GM21825 (cell line): ENCODE results near the gene TMEM170B.

Source experiments
- ATAC-seq: cut with Tn5 transposase; IDR thresholded peaks from one replicate; pipeline ENCODE4 v1.9.1; 2021; ENCODE audit warnings: mild to moderate bottlenecking, moderate library complexity; ENCODE audit not compliant: unreplicated experiment

Gene TMEM170B

DNA sequence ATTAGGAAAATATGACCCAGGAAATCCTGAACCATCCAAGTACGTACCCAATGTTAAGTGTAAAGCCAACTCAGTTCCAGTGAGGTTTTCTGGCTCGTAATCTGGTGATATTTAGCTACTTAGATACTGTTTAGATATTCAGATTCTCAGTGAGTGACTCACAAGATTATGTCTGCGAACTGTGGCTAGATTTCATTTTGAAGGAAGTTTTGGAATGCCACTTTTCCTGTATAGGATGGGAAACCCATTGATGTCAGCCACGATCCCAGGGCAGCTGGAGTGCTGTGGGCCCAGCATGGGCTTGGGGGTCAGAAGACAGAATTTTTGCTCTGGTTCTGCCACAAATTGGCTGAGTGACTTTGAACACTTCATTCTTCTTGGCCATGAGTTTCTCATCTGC is 76.3 kb downstream of the TMEM170B start:
- no peak for ATAC-seq

DNA sequence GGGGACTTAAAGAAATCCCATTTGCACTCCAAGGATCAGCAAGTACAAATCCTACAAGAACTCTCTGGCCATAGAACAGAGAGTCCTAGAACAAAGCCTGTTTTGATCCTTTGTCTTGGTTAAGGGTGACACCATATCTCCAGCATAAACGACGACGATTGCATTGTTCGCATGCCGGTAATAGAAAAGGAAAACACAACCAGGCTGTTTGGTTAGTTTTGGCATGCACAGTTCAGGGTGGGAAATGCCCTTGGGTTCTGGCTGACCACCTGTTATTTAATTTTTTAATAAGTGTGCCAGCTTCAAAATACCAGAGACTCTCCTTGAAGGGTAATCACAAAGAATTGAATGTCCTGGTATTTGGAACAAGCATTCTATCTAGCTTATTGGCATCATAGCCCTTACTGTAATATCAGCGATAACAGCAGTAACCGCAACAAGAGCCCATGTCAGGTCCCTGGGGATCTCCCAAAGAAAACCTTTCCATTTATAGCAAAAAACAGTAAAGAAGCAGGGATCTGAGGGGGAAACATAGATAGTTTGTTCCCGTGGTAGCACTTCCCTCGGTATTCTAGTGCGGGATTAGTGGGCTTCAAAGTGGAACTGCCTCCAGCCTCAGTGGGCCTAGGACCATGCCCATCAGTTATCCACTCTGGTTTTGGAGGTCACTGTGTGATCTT is 77.1 kb downstream of the TMEM170B start:
- ATAC-seq, result no peak

- ATAC-seq, result no peak
Measured at GRCh38 chr6:11615214-11615602, 77.7 kb downstream of the TMEM170B start.

DNA sequence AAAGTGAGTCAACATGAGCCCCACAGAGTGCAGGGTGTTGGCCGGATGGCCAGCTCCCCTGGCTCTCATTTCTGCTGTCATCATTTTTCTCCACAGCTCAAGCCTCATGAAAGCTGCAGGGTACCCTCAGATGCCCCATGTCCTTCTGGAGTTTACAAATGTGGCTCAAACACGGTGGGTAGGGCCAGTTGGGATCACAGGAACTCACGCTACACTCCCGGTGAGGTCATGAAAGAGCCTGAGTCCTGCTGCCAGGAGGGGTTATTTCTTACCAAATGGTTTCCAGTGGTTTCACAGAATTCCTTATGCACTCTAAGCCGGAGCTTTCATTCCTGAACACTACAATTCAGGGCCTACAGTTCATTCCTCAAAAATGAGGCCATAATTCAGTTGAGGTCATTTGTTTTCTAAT is 78.7 kb downstream of the TMEM170B start:
- no peak for ATAC-seq

DNA sequence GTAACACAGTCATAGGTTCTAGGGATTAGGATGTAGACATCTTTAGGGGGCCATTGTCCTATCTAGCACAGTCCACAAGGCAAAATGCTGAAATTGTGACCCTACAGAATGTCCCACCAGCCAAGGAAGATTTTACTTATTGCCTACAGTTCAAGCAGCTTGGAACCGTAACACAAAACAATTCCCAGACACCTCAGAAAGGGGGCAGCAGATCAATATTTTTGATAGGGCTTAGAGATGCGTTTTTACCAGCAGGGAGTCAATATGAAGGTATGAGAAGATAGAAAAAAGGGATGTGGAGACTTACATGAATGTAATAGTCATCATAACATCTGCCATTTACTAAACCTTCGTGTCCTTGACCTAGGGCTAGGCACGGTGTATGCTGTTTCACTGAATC is 81.0 kb downstream of the TMEM170B start:
- ATAC-seq, result no peak

- ATAC-seq, result no peak
Measured at GRCh38 chr6:11621119-11621518, 83.6 kb downstream of the TMEM170B start.

DNA sequence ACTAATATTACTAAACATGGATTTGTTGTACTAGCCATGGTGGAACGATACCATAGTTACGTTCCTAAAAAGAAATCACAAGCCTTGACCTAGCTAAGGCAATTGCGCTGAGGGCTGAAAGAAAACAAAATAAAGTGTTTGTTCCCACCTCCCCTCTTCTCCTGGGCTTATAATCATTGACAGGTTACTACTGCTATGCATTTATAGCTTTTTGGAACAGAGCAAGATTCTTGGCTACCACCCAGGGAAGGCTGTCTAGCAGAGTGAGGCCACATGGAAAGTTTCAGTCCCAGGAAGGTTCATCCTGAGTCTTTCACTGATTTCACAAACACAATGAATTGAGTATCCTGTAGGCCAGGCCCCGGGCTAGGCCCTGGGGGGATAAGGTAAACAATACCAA is 84.6 kb downstream of the TMEM170B start:
- no peak for ATAC-seq

DNA sequence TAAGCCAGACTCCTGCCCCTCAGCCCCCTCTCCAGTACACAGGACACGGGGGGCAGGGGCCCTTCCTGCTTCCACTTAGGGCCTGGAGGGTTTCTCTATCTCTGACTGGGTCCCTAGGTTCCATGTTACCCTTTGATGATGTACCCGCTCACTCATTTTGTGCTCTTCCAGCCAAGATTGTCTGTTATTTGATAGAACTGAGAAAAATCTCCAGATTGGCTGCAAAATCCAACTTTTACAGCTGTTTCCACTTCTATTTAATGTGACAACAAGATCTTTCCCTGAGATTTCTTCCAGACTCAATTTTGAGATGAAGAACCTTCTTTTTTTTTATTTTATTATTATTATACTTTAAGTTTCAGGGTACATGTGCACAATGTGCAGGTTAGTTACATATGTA is 85.7 kb downstream of the TMEM170B start:
- ATAC-seq, result no peak

- no peak for ATAC-seq
Measured at GRCh38 chr6:11625302-11625701, 87.8 kb downstream of the TMEM170B start.

GRCh38 chr6:11626356-11626755 is 88.8 kb downstream of the TMEM170B start:
- ATAC-seq, result no peak

DNA sequence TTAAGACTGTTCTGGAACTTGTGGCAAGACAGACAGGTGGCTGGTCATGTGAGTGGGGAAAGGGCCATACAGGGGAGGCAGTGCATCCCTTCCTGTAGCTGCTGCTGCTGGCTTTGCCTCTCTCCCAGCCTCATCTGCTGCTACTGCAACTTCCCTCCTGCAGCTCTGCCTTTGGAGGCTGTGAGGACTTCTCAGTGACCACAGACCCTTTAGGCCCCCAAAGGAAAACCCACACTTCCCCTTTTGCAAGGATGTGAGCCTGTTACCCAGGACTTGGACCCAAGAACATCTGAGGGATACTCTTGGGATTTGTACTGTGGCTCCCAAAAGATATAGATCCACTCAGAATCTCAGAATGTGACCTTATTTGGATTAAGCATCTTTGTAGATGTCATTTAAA is 91.0 kb downstream of the TMEM170B start:
- ATAC-seq, result no peak

GRCh38 chr6:11631008-11631407 is 93.5 kb downstream of the TMEM170B start:
- no peak for ATAC-seq

DNA sequence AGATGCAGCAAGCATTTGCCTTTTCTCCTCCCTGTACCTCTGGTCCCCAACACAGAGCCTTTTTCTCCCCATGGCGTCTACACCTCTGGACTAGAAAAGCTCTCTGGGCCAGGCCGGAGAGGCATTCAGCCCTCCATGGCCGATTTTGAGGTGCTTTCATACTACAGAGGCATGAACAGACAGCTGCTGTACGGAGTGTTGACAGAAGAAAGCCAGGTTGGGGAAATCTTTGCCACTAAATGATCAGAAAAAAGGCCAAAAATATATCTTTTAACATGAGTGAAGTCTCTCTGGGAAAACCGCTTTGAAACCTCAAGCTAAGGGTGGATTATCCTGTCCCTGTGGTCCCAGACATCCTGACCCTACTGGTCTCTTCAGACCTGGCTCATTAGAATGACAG is 94.0 kb downstream of the TMEM170B start:
- ATAC-seq, result no peak

- ATAC-seq, result no peak
Measured at GRCh38 chr6:11632231-11632630, 94.7 kb downstream of the TMEM170B start.

DNA sequence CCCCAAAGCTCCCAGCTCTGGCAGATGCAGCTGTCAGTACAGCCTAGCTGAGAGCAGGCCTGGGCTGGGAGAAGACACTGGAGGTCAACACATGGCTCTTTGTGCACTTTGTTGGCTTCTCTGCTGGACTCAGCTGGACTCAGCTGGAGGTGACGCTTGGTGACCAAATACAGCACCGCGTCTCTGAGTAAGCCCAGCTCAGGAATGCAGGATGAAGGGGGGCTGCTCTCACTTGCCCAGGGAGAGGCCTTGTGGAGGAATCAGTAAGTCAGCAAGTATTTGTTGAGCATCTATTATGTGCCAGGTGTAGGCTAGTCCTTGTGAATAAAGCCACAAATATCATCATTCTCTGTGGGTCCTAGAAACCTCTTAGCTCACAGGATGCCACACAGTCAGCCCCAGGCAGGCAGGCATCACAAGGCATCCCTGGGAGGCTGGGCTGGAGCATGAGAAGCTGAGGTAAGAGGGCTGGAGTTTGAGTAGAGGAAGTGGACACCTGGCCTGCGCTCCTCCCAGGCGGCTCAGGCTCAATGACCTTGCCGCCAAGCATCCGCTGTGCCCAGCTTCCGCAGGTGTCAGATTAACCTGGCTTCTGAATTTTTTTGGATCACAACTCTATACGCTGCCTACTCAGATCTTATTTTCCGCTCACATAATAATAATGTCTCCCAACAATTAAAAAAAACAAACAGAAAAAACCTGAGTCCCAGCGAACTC is 95.4 kb downstream of the TMEM170B start:
- no peak for ATAC-seq
